GM08714 (cell line): Measurements from ENCODE around the gene EGLN2.

Experiments
- H3K4me3 ChIP-seq: fragments of 200-500 bp; sonication (Bioruptor generic); 2 replicates; pipeline ENCODE4 v1.5.1; 2014; ENCODE audit warnings: mild to moderate bottlenecking, low read length, inconsistent platforms
- ZNF274 ChIP-seq: IDR thresholded peaks from 2 replicates; pipeline ENCODE4 v1.6.1; 2012; ENCODE audit warnings: mild to moderate bottlenecking, low read depth, low read length

EGLN2 gene

GRCh38 chr19:40785526-40785925 lies 13.5 kb upstream of the EGLN2 start:
- no peak for TF ChIP-seq ZNF274
- no peak overlapping the region for H3K4me3 ChIP-seq

- no peak for TF ChIP-seq ZNF274
- no peak overlapping the region for H3K4me3 ChIP-seq
These were observed 12.6 kb upstream of the EGLN2 start for GRCh38 chr19:40786060-40787037.

- H3K4me3 ChIP-seq: no peak overlapping the region
- TF ChIP-seq ZNF274: no peak
These were observed 7.6 kb upstream of the EGLN2 start for GRCh38 chr19:40791349-40791748.

- no peak for TF ChIP-seq ZNF274
- no peak overlapping the region for H3K4me3 ChIP-seq
These were observed 7.0 kb upstream of the EGLN2 start for GRCh38 chr19:40791996-40792395.

- no peak for TF ChIP-seq ZNF274
- peak overlapping the region; percentile 77; the same call in 1 of the 2 replicates for H3K4me3 ChIP-seq
These were observed 1.6 kb upstream of the EGLN2 start for GRCh38 chr19:40797166-40797962.

DNA sequence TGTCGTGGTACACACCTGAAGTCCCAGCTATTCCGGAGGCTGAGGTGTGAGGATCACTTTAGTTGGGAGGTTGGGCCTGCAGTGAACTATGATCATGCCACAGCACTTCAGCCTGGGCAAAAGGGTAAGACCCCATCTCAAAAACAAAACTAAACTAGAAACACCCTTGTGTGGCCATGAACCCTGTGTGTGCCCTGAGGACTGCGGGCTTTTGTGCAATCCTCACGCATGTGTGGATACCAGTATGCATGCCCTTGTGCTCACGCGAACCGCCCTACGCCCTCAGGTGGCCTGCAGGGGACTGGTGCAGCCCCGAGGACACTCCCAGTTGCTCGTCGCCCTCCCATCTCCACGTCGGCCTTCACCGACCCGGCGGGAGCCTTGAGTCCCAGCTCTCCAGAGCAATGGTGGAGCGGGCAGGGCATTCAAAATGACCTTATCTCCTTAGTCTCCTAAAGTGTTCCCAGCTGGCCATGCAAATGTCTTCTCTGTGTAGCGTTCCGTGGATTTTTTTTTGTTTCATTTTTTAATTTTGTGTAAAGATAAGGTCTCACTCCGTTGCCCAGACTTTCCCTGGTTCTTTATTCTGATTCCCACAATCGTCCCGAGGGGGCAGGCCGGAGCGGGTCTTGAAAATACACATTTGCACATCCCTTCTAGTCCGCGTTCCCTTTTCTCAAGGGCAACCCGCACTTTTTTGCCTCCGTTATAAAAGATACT lies 868 bp upstream of the EGLN2 start:
- no peak for TF ChIP-seq ZNF274
- peak overlapping the region; percentile 77 for H3K4me3 ChIP-seq

DNA sequence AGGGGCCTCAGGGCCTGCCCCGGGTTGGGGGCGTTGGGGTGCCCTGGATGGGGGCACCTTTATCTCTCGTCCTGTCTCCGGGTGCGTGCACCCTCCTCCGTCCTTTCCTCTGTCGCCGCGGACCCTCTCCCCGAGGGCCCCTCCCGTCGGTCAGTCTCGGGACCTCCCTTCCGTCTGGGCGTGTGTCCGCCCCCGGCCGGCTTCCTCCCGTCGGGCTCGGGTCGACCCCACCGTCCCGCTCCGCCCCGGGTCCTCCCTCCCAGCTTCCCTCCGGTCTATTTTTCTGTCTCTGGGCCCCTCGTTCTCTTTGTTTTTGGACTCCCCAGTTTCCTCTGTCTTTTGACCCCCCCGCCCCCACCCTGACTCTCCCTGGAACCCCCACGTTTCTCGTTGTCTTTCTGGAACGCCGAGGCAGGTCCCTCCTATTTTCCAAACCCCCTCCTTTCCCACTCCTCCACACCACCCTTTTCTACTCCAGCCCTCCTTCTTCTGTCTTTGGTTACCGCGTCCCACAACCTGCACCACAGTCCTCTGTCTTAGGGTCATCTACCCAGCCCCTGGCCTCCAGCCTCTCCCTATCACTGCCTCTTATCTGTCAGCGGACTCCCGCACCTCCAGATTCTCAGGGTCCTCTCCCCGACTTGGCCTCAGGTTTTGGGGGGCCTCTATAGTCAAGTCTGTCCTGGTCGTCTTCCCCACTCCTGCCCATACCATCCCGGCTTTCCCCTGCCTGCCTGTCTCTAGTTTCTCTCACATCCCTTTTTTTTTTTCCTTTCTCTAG lies 757 bp downstream of the EGLN2 start:
- TF ChIP-seq ZNF274: no peak
- peak overlapping the region; percentile 96 for H3K4me3 ChIP-seq

DNA sequence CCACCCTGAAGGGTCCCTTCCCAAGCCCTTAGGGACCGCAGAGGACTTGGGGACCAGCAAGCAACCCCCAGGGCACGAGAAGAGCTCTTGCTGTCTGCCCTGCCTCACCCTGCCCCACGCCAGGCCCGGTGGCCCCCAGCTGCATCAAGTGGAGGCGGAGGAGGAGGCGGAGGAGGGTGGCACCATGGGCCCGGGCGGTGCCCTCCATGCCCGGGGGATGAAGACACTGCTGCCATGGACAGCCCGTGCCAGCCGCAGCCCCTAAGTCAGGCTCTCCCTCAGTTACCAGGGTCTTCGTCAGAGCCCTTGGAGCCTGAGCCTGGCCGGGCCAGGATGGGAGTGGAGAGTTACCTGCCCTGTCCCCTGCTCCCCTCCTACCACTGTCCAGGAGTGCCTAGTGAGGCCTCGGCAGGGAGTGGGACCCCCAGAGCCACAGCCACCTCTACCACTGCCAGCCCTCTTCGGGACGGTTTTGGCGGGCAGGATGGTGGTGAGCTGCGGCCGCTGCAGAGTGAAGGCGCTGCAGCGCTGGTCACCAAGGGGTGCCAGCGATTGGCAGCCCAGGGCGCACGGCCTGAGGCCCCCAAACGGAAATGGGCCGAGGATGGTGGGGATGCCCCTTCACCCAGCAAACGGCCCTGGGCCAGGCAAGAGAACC lies 1.5 kb downstream of the EGLN2 start:
- H3K4me3 ChIP-seq: peak overlapping the region; percentile 96
- TF ChIP-seq ZNF274: no peak

- no peak for TF ChIP-seq ZNF274
- H3K4me3 ChIP-seq: no peak overlapping the region
These were observed 2.0 kb downstream of the EGLN2 start for GRCh38 chr19:40800997-40801377.

- no peak overlapping the region; the same call in 1 of the 2 replicates for H3K4me3 ChIP-seq
- TF ChIP-seq ZNF274: no peak
These were observed 2.7 kb downstream of the EGLN2 start for GRCh38 chr19:40801426-40802299.

- no peak overlapping the region; the same call in 1 of the 2 replicates for H3K4me3 ChIP-seq
- TF ChIP-seq ZNF274: no peak
These were observed 3.5 kb downstream of the EGLN2 start for GRCh38 chr19:40802300-40803169.
